ENCODE measurements around the gene SETD1B.

DNA sequence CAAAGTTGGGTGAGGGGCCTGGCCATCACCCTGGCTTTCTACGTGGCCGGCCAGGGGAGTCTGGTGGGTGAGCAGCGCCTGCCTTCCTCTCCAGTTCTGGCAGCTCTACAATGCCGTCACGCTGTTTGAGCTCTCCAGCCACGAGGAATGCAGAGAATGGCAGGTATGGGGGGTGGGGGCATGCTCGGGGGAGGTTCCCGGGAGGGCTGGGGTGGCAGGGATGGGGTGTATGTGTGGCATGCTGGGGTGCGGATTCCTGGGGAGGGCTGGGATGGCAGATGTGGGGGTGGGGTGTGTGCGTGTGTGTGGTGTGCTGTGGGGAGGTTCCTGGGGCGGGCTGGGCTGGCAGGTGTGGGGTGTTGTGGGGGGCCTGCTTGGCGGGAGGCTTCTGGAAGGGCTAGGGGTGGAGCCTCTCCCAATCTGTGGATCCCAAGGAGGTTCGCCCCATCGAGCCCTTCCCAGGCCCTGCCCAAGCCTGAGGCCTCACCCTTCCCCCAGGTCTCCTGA lies 28.8 kb upstream of the SETD1B start:
- TF ChIP-seq, protein P1, sequence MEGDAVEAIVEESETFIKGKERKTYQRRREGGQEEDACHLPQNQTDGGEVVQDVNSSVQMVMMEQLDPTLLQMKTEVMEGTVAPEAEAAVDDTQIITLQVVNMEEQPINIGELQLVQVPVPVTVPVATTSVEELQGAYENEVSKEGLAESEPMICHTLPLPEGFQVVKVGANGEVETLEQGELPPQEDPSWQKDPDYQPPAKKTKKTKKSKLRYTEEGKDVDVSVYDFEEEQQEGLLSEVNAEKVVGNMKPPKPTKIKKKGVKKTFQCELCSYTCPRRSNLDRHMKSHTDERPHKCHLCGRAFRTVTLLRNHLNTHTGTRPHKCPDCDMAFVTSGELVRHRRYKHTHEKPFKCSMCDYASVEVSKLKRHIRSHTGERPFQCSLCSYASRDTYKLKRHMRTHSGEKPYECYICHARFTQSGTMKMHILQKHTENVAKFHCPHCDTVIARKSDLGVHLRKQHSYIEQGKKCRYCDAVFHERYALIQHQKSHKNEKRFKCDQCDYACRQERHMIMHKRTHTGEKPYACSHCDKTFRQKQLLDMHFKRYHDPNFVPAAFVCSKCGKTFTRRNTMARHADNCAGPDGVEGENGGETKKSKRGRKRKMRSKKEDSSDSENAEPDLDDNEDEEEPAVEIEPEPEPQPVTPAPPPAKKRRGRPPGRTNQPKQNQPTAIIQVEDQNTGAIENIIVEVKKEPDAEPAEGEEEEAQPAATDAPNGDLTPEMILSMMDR (IDR thresholded peaks at IDR 0.05; ENCODE audit: extremely low read depth in 1 of 2, insufficient read depth in 1 of 2, low read depth in 1 of 2, low read length in 2 of 2) = no peak
- TF ChIP-seq JUN (IDR thresholded peaks at IDR 0.05; ENCODE audit: borderline replicate concordance, insufficient read depth, insufficient read length, low read depth) (no peak), EZH2 (IDR thresholded peaks at IDR 0.05; ENCODE audit: borderline replicate concordance, low read depth, low read length, severe bottlenecking) (no peak), POLR2AphosphoS5 (IDR thresholded peaks at IDR 0.05; ENCODE audit: insufficient read depth, low read depth, low read length) (no peak), POLR2A (IDR thresholded peaks at IDR 0.05; ENCODE audit: low read depth, low read length) (no peak), MYC (IDR thresholded peaks at IDR 0.05; ENCODE audit: low read depth, low read length) (no peak), FOS (IDR thresholded peaks at IDR 0.05; ENCODE audit: borderline replicate concordance, insufficient read depth, low read length) (no peak)
- TF ChIP-seq, protein P2, sequence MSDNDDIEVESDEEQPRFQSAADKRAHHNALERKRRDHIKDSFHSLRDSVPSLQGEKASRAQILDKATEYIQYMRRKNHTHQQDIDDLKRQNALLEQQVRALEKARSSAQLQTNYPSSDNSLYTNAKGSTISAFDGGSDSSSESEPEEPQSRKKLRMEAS (IDR thresholded peaks at IDR 0.05; ENCODE audit: insufficient read depth, insufficient read length) = no peak

All from endothelial cell of umbilical vein (primary cell).